Heart right ventricle (tissue), 16 donors: ENCODE results near the gene CCDC77. TPM values are rescaled to one million over a fixed set of nuclear protein-coding genes. Genes with fewer than 3 reads are reported as not detected.
A peak's percentile ranks its signal among the peaks of the same experiment; 100 is the strongest.

Experiments
- ATAC-seq, 8 donors: fragments of 200-7000 bp; cut with Tn5 transposase; one replicate each; pipeline ENCODE4 v1.9.1; 2020; ENCODE audit warnings: mild to moderate bottlenecking in 8 of 8, moderate library complexity in 8 of 8, moderate number of reproducible peaks in 1 of 8
- DNase-seq, 2 donors: peaks; one replicate each; pipeline ENCODE4 v3.0.0-alpha.2; 2020
- H3K27ac ChIP-seq, 10 donors: fragments of 200-600 bp; sonication (generic) in 2 of 10; one replicate each; pipeline versions ENCODE4 v1.5.0 to v1.8.0; 2020 to 2022; ENCODE audit warnings: mild to moderate bottlenecking in 3 of 10
- H3K27me3 ChIP-seq, 7 donors: fragments of 200-600 bp; one replicate each; pipeline ENCODE4 v1.8.0; 2021 to 2022; ENCODE audit warnings: mild to moderate bottlenecking in 2 of 7
- H3K36me3 ChIP-seq, 9 donors: fragments of 200-600 bp; sonication (generic) in 1 of 9; one replicate each; pipeline versions ENCODE4 v1.5.0 to v1.8.0; 2020 to 2022; ENCODE audit warnings: mild to moderate bottlenecking in 2 of 9
- H3K4me1 ChIP-seq, 9 donors: fragments of 200-600 bp; sonication (generic) in 1 of 9; one replicate each; pipeline versions ENCODE4 v1.5.0 to v1.8.0; 2020 to 2022; ENCODE audit warnings: mild to moderate bottlenecking in 4 of 9
- H3K4me3 ChIP-seq, 10 donors: fragments of 200-600 bp; sonication (generic) in 2 of 10; one replicate each; pipeline versions ENCODE4 v1.5.0 to v1.8.0; 2020 to 2022; ENCODE audit warnings: mild to moderate bottlenecking in 7 of 10, moderate library complexity in 2 of 10
- H3K9me3 ChIP-seq, 11 donors: fragments of 200-600 bp in 10 of 11; sonication (generic) in 2 of 11; one replicate each; pipeline versions ENCODE4 v1.5.0 to v1.8.0; 2013 to 2022; ENCODE audit warnings: mild to moderate bottlenecking in 2 of 11, control low read depth in 1 of 11, moderate library complexity in 1 of 11
- CTCF ChIP-seq, 9 donors: fragments of 200-600 bp; sonication (generic) in 2 of 9; IDR thresholded peaks; one replicate each; pipeline versions ENCODE4 v1.5.0 to v1.8.0; 2021 to 2022; ENCODE audit warnings: antibody characterized with exemption in 9 of 9, mild to moderate bottlenecking in 5 of 9, moderate library complexity in 1 of 9
- WGBS, 2 donors: extraction: QIAGEN DNeasy Blood & Tissue Kit; methylation state at CpG; one replicate each; pipeline ENCODE4 v1.1.7; 2013; ENCODE audit warnings: inconsistent platforms in 1 of 2; 5-methylcytosine and 5-hydroxymethylcytosine counted together
- intact Hi-C, 10 donors: fragments of 100-400 bp; cut with DNase I; formaldehyde crosslinking; loops; one replicate each; pipeline versions ENCODE4 v1.11.1 to v1.14.2; 2022
- polyA plus RNA-seq, 2 donors: library from polyadenylated mRNA; stranded (reverse); fragments of 200-250 nt; gene quantifications; one replicate each; pipeline ENCODE4 v1.2.3, GENCODE V29; 2013
- total RNA-seq, 10 donors: library from RNA; stranded (reverse); fragmentation: NEBNext Ultra II Directional in 3 of 10; extraction: Animal tissue kit (Norgen Biotek cat#: 25700) in 3 of 10; gene quantifications; one replicate each; pipeline versions ENCODE4 v1.2.1 to v1.2.4, GENCODE V29; 2021 to 2023
- donor health status: Arrhythmogenic right ventricular cardiomyopathy.
- donor health status: ischemic (EF 13 %, LVEDD 7.1; RV severe dilation, severe dysfunction).
- donor health status: healthy with polysubstance abuse.
- donor health status: DM: no; HTN: yes; CAD: no.
- donor health status: DM: no; HTN: no; CAD: no.
- donor health status: ischemic (EF 25% LVEDD 6.9; RV normal size, moderate dysfunction).
- donor health status: ischemic (EF 25% LVEDD 5.7; RV mildly dilated, moderate dysfunction).
- donor health status: healthy.
- donor health status: DM: yes; HTN: yes; CAD: no.
- donor health status: Ischemic cardiomyopathy.
- donor health status: ischemic (EF 35%, LVEDD 5.7; RV mildly dilated, moderate dysfunction).
- donor health status: nonischemic (EF 11% LVEDD 7.7; RV severe dilation, severe dysfunction).
- donor health status: DM: yes; HTN: yes; CAD: no.
- donor health status: PGD.
- donor health status: ischemic (EF 29% LVEDD 5.4; RV normal size, mild dysfunction).
- donor health status: nonischemic (EF 23%, LVEDD 6.1; RV moderate dilation, normal function).

CCDC77 gene
- total and polyA plus RNA-seq, 12 donors: 1.8 to 4.5 (median 3.6) TPM

- Histone ChIP-seq H3K36me3 (no peaks in the 10 kb centered on the region), H3K27me3 (peaks cover 0 to 7% (median 0%) of the 10 kb centered on the region in 7 donors), H3K9me3 (no peaks in the 10 kb centered on the region), H3K27ac (peak overlapping the region; percentile 47 to 94 (median 79)), H3K4me1 (peaks cover 14 to 61% (median 27%) of the 10 kb centered on the region in 9 donors), H3K4me3 (no peak overlapping the region)
- 16 to 50% methylated on average over 3 of the region's 3 CpGs for WGBS, 2 donors
- intact Hi-C loops: no loop called here
- DNase-seq (no peak), ATAC-seq (peak in 5 of 8 donors; percentile 23 to 58 (median 35))
- no peak for TF ChIP-seq CTCF (IDR thresholded peaks at IDR 0.05)
These were observed 80.6 kb downstream of the CCDC77 start for GRCh38 chr12:482061-482460.

- peaks cover 0 to 11% (median 0%) of the 10 kb centered on the region in 7 donors for H3K27me3 ChIP-seq
- DNase-seq (no peak), ATAC-seq (no peak)
- H3K4me1 ChIP-seq: peaks cover 14 to 42% (median 27%) of the 10 kb centered on the region in 9 donors
- H3K36me3 ChIP-seq: no peaks in the 10 kb centered on the region
- no peak overlapping the region for H3K27ac ChIP-seq
- intact Hi-C loops: no loop called here
- H3K9me3 ChIP-seq: peaks cover 0 to 14% (median 0%) of the 10 kb centered on the region in 11 donors
- 69 to 72% methylated on average over 11 of the region's 11 CpGs for WGBS, 2 donors
- H3K4me3 ChIP-seq: no peak overlapping the region
- no peak for TF ChIP-seq CTCF (IDR thresholded peaks at IDR 0.05)
These were observed 82.7 kb downstream of the CCDC77 start for GRCh38 chr12:484096-484495.

- intact Hi-C loops: no loop called here
- no peak for ATAC-seq
- H3K27ac ChIP-seq: no peak overlapping the region
- peaks cover 0 to 42% (median 12%) of the 10 kb centered on the region in 11 donors for H3K9me3 ChIP-seq
- no peaks in the 10 kb centered on the region for H3K36me3 ChIP-seq
- no peak overlapping the region for H3K4me3 ChIP-seq
- H3K4me1 ChIP-seq: no peaks in the 10 kb centered on the region
- TF ChIP-seq CTCF (IDR thresholded peaks at IDR 0.05): no peak
- no peak for DNase-seq
- H3K27me3 ChIP-seq: peaks cover 0 to 3% (median 0%) of the 10 kb centered on the region in 7 donors
These were observed 88.8 kb downstream of the CCDC77 start for GRCh38 chr12:490260-490659.

Other genes with a start within 250 kb of the CCDC77 start
- 1 to 10 TPM in 5 of 10 donors, under 1 TPM in 5; 0.49 to 1.4 (median 0.98) TPM for gene SLC6A12, start 187.5 kb upstream of the CCDC77 start, total RNA-seq
- under 1 TPM; 0.14 to 0.44 TPM for gene SLC6A12, start 187.5 kb upstream of the CCDC77 start, polyA plus RNA-seq
- 1 to 10 TPM; 1.5 to 6.1 (median 3.2) TPM for gene SLC6A13, start 138.8 kb upstream of the CCDC77 start, total RNA-seq
- gene SLC6A13, start 138.8 kb upstream of the CCDC77 start, polyA plus RNA-seq: 1 to 10 TPM in 1 of 2 donors, under 1 TPM in 1; 0.87 to 5.6 TPM
- 10 to 100 TPM; 28.6 to 46.0 (median 34.8) TPM for gene KDM5A, start 12.3 kb upstream of the CCDC77 start, total RNA-seq
- 1 to 10 TPM; 3.0 to 8.2 TPM for gene KDM5A, start 12.3 kb upstream of the CCDC77 start, polyA plus RNA-seq
- 10 to 100 TPM; 19.6 to 53.5 (median 36.5) TPM for gene B4GALNT3, start 58.3 kb downstream of the CCDC77 start, total RNA-seq
- gene B4GALNT3, start 58.3 kb downstream of the CCDC77 start, polyA plus RNA-seq: 10 to 100 TPM; 14.1 to 58.7 TPM